HCT116 (cell line): ENCODE results near the gene CD96. TPM values are rescaled to one million over a fixed set of nuclear protein-coding genes. Genes with fewer than 3 reads are reported as not detected.

ENCODE experiments used
- ATAC-seq: fragments of 200-7000 bp; cut with Tn5 transposase; 2 replicates; pipeline ENCODE4 v1.9.1; 2020; ENCODE audit warnings: mild to moderate bottlenecking, moderate library complexity
- BruUV-seq: library from RNA; stranded (reverse); fragments of 400-500 nt; replicated peaks from 2 replicates; lab custom pipeline; 2021; lab: Mats Ljungman, UMichigan
- CTCF ChIA-PET: fragments of 300-600 bp; sonication (Branson Sonifier 250); formaldehyde crosslinking; loops from one replicate; lab custom pipeline; 2021; ENCODE audit warnings: antibody characterized with exemption; lab: Charles Lee
- POLR2A ChIA-PET: fragments of 300-600, 350-600 bp; sonication (Branson Sonifier 250); formaldehyde crosslinking; loops from one replicate; lab custom pipeline; 2021; ENCODE audit warnings: antibody characterized with exemption; lab: Charles Lee
- RAD21 ChIA-PET, 2 experiments: fragments of 300-600 bp; sonication (Branson Sonifier 250); formaldehyde crosslinking; loops; one replicate each; lab custom pipeline; 2023; ENCODE audit warnings: low total read pairs in 2 of 2; ENCODE audit not compliant: uncharacterized antibody in 2 of 2, unreplicated experiment in 2 of 2, low non-redundant PET in 1 of 2; lab: Charles Lee
- DNase-seq: peaks from one replicate; pipeline ENCODE4 v3.0.0-alpha.2; 2010; ENCODE audit warnings: low read depth, low spot score
- H2AFZ ChIP-seq: fragments of 200-600 bp; shearing (Covaris generic), sonication (generic); 2 replicates; pipeline ENCODE4 v1.6.1; 2017; ENCODE audit warnings: low read depth, mixed run types, mixed read lengths, antibody characterized with exemption, low read length; ENCODE audit not compliant: poor library complexity, severe bottlenecking
- H3K27ac ChIP-seq: 2 replicates; pipeline ENCODE4 v1.5.1; 2012; ENCODE audit warnings: low read depth, low read length
- H3K27me3 ChIP-seq: fragments of 200-600 bp; sonication (generic); 2 replicates; pipeline ENCODE4 v1.6.1; 2016; ENCODE audit warnings: mixed run types, low read length, mixed read lengths; ENCODE audit not compliant: insufficient read depth
- H3K36me3 ChIP-seq, 2 experiments: fragments of 200-500 bp in 1 of 2; fragments of 200-600 bp in 1 of 2; sonication (Bioruptor generic) in 1 of 2; sonication (generic) in 1 of 2; 2 replicates each; pipeline versions ENCODE4 v1.5.1 to v1.6.1; 2014 to 2016; ENCODE audit warnings: low read length in 2 of 2, inconsistent platforms in 1 of 2, mixed read lengths in 1 of 2, mixed run types in 1 of 2; ENCODE audit not compliant: insufficient read depth in 2 of 2, control insufficient read depth in 1 of 2
- H3K4me1 ChIP-seq, 2 experiments: fragments of 200-600 bp in 1 of 2; sonication (generic) in 1 of 2; 2 replicates each; pipeline versions ENCODE4 v1.5.1 to v1.6.1; 2012 to 2017; ENCODE audit warnings: low read length in 2 of 2, inconsistent platforms in 1 of 2, mild to moderate bottlenecking in 1 of 2, mixed read lengths in 1 of 2, mixed run types in 1 of 2, moderate library complexity in 1 of 2; ENCODE audit not compliant: insufficient read depth in 2 of 2, control insufficient read depth in 1 of 2
- H3K4me2 ChIP-seq: fragments of 200-600 bp; sonication (generic); 2 replicates; pipeline ENCODE4 v1.6.1; 2017; ENCODE audit warnings: mixed run types, low read length, mixed read lengths
- H3K4me3 ChIP-seq, 2 experiments: fragments of 200-600 bp in 1 of 2; sonication (generic) in 1 of 2; replicated peaks in 1 of 2; 2 replicates each; pipeline ENCODE4 v1.5.1; 2011 to 2016; ENCODE audit warnings: low read length in 2 of 2, control low read depth in 1 of 2, low read depth in 1 of 2, mild to moderate bottlenecking in 1 of 2, mixed read lengths in 1 of 2, mixed run types in 1 of 2
- H3K79me2 ChIP-seq: fragments of 200-600 bp; sonication (generic); 2 replicates; pipeline ENCODE4 v1.6.1; 2017; ENCODE audit warnings: mild to moderate bottlenecking, mixed run types, low read length, moderate library complexity, mixed read lengths; ENCODE audit not compliant: insufficient read depth
- H3K9ac ChIP-seq: fragments of 200-600 bp; sonication (generic); 2 replicates; pipeline ENCODE4 v1.6.1; 2016; ENCODE audit warnings: low read length, mixed read lengths
- H3K9me2 ChIP-seq: fragments of 200-600 bp; sonication (generic), shearing (Covaris generic); 2 replicates; pipeline ENCODE4 v1.6.1; 2017; ENCODE audit warnings: mixed run types, mild to moderate bottlenecking, moderate library complexity; ENCODE audit not compliant: insufficient read depth
- H3K9me3 ChIP-seq, 2 experiments: fragments of 200-500 bp in 1 of 2; fragments of 200-600 bp in 1 of 2; sonication (Bioruptor generic) in 1 of 2; sonication (generic) in 1 of 2; 2 replicates each; pipeline ENCODE4 v1.6.1; 2014 to 2017; ENCODE audit warnings: low read length in 2 of 2, mixed read lengths in 2 of 2, inconsistent platforms in 1 of 2, low read depth in 1 of 2, mild to moderate bottlenecking in 1 of 2, mixed run types in 1 of 2, moderate library complexity in 1 of 2; ENCODE audit not compliant: control insufficient read depth in 1 of 2, insufficient read depth in 1 of 2
- H4K20me1 ChIP-seq: fragments of 200-600 bp; sonication (generic), shearing (Covaris generic); 2 replicates; pipeline ENCODE4 v1.6.1; 2017; ENCODE audit warnings: mixed run types, mild to moderate bottlenecking, moderate library complexity; ENCODE audit not compliant: insufficient read depth
- CEBPB ChIP-seq: IDR thresholded peaks from 2 replicates; pipeline ENCODE4 v1.6.1; 2012; ENCODE audit warnings: low read depth
- EGR1 ChIP-seq: IDR thresholded peaks from 2 replicates; pipeline ENCODE4 v1.6.1; 2012; ENCODE audit warnings: low read depth
- EZH2 ChIP-seq: fragments of 200-600 bp; sonication (generic); IDR thresholded peaks from 2 replicates; pipeline ENCODE4 v1.6.1; 2017; ENCODE audit warnings: antibody characterized with exemption, mixed run types
- POLR2A ChIP-seq: IDR thresholded peaks from 2 replicates; pipeline ENCODE4 v1.7.0; 2011; ENCODE audit warnings: borderline replicate concordance; ENCODE audit not compliant: insufficient read depth, insufficient read length; ENCODE audit errors: extremely low read depth
- TCF7L2 ChIP-seq: IDR thresholded peaks from 2 replicates; pipeline ENCODE4 v1.7.0; 2011; ENCODE audit warnings: borderline replicate concordance, inconsistent platforms; ENCODE audit not compliant: insufficient read depth, insufficient read length; ENCODE audit errors: extremely low read depth
- intact Hi-C: fragments of 100-400 bp; cut with micrococcal nuclease; formaldehyde crosslinking; loops from 2 replicates; pipeline ENCODE4 v1.10.0; 2022
- total RNA-seq: library from RNA; stranded (reverse); gene quantifications from one replicate; pipeline ENCODE4 v1.2.1, GENCODE V29; 2021; ENCODE audit not compliant: unreplicated experiment

Gene CD96
- total RNA-seq, 1 experiment from 2014 or later, result 0.42 TPM

- intact Hi-C loops, result no loop called here
- no peak overlapping the region for H3K9ac ChIP-seq
- CTCF ChIA-PET, result no interaction called here
- H2AFZ ChIP-seq, result no peak overlapping the region
- no peak overlapping the region for H3K4me3 ChIP-seq
- H3K36me3 ChIP-seq, result no peaks in the 10 kb centered on the region
- no peak for ATAC-seq
- no peaks in the 10 kb centered on the region for H3K4me1 ChIP-seq
- POLR2A ChIA-PET, result no interaction called here
- no peaks in the 10 kb centered on the region for H3K27me3 ChIP-seq
- no peak overlapping the region for H3K27ac ChIP-seq
- H3K79me2 ChIP-seq, result no peaks in the 10 kb centered on the region
- H3K4me2 ChIP-seq, result no peak overlapping the region
- DNase-seq, result no peak
- H4K20me1 ChIP-seq, result no peaks in the 10 kb centered on the region
- no peaks in the 10 kb centered on the region for H3K9me3 ChIP-seq
- RAD21 ChIA-PET, result no interaction called here
- no TSS peak for BruUV-seq
- H3K9me2 ChIP-seq, result no peaks in the 10 kb centered on the region
- TF ChIP-seq EZH2 (no peak), POLR2A (no peak), EGR1 (no peak), CEBPB (no peak), TCF7L2 (no peak)
Measured at GRCh38 chr3:111639316-111639715, 97.3 kb downstream of the CD96 start.

DNA sequence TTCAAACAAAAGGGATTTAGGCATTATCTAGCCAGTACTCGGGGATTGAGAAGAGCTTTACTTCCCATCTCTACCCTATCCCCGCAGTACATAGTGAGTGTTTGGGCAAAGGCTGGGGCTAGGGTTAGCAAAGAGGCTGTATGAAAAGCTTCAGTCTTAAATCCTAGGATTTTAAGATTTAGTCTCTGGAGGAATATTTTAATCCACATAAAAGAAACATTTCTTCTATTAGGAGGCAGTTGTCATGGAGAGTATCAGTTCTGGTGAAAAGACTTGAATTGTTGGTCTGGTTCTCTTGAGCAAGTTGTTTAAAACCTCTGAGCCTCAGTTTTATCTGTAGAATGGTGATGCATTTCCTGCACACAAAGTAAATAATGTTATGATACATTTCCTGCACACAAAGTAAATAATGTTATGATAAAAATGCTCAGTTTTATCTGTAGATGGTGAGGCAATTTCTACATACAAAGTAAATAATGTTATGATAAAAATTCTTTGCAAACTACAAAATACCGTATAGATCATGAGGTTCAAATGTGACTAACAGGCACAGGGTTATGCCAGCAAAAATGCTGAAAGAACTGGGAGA, 107.1 kb downstream of the CD96 start:
- H3K79me2 ChIP-seq, result no peaks in the 10 kb centered on the region
- no peaks in the 10 kb centered on the region for H3K27me3 ChIP-seq
- H3K9ac ChIP-seq, result no peak overlapping the region
- no TSS peak for BruUV-seq
- ChIA-PET CTCF (interaction anchor here (1.4 kb wide), 1 partner anchor 20 kb away, joined by 5 read pairs; no protein-coding TSS in a partner anchor), RAD21 (no interaction called here), POLR2A (no interaction called here)
- no peaks in the 10 kb centered on the region for H3K4me1 ChIP-seq
- H2AFZ ChIP-seq, result no peak overlapping the region
- no peak overlapping the region for H3K4me2 ChIP-seq
- H3K36me3 ChIP-seq, result no peaks in the 10 kb centered on the region
- H3K9me3 ChIP-seq, result no peaks in the 10 kb centered on the region
- no peak for TF ChIP-seq EZH2
- H4K20me1 ChIP-seq, result no peaks in the 10 kb centered on the region
- no peaks in the 10 kb centered on the region for H3K9me2 ChIP-seq
- no peak overlapping the region for H3K4me3 ChIP-seq
- no peak for ATAC-seq
- intact Hi-C loops, result no loop called here
- DNase-seq, result no peak
- no peak overlapping the region for H3K27ac ChIP-seq
